H9 (cell line): ENCODE measurements around the gene FRMD4B. TPM values are rescaled to one million over a fixed set of nuclear protein-coding genes. Genes with fewer than 3 reads are reported as not detected.

Experiments
- DNase-seq: peaks from one replicate; pipeline ENCODE4 v3.0.0-alpha.2; 2017
- H2AFZ ChIP-seq: one replicate; pipeline ENCODE4 v1.6.1; 2013; ENCODE audit warnings: mild to moderate bottlenecking, low read length, control low read depth, moderate library complexity
- H2AK5ac ChIP-seq: 2 replicates; pipeline ENCODE4 v1.6.1; 2013; ENCODE audit warnings: low read length, control low read depth, mixed read lengths; ENCODE audit not compliant: insufficient read length
- H2BK120ac ChIP-seq: one replicate; pipeline ENCODE4 v1.6.1; 2013; ENCODE audit warnings: low read depth, mild to moderate bottlenecking, low read length, control low read depth, inconsistent platforms; ENCODE audit not compliant: poor library complexity, severe bottlenecking
- H2BK12ac ChIP-seq: 2 replicates; pipeline ENCODE4 v1.6.1; 2013; ENCODE audit warnings: low read length, control low read depth, mixed read lengths, low read depth; ENCODE audit not compliant: insufficient read length
- H2BK15ac ChIP-seq: 2 replicates; pipeline ENCODE4 v1.6.1; 2013; ENCODE audit warnings: low read depth, low read length, control low read depth
- H2BK20ac ChIP-seq: one replicate; pipeline ENCODE4 v1.6.1; 2013; ENCODE audit warnings: low read depth, mild to moderate bottlenecking, low read length, control low read depth, inconsistent platforms; ENCODE audit not compliant: poor library complexity, severe bottlenecking
- H2BK5ac ChIP-seq: 2 replicates; pipeline ENCODE4 v1.6.1; 2013; ENCODE audit warnings: low read length, control low read depth, mixed read lengths; ENCODE audit not compliant: insufficient read length
- H3K14ac ChIP-seq: 2 replicates; pipeline ENCODE4 v1.6.1; 2013; ENCODE audit warnings: low read length, control low read depth; ENCODE audit not compliant: insufficient read depth
- H3K18ac ChIP-seq: 2 replicates; pipeline ENCODE4 v1.6.1; 2013; ENCODE audit warnings: low read depth, mild to moderate bottlenecking, mixed read lengths, low read length, control low read depth; ENCODE audit not compliant: insufficient read length
- H3K23ac ChIP-seq: 2 replicates; pipeline ENCODE4 v1.6.1; 2013; ENCODE audit warnings: low read length, control low read depth, mixed read lengths, low read depth; ENCODE audit not compliant: insufficient read length
- H3K23me2 ChIP-seq: 2 replicates; pipeline ENCODE4 v1.6.1; 2013; ENCODE audit warnings: low read depth, mild to moderate bottlenecking, mixed read lengths, low read length, control low read depth; ENCODE audit not compliant: insufficient read length, poor library complexity, severe bottlenecking
- H3K27ac ChIP-seq: 2 replicates; pipeline ENCODE4 v1.5.1; 2013; ENCODE audit warnings: low read length, control low read depth, mixed read lengths, low read depth; ENCODE audit not compliant: insufficient read length
- H3K27me3 ChIP-seq: 2 replicates; pipeline ENCODE4 v1.6.1; 2013; ENCODE audit warnings: low read length, control low read depth, inconsistent platforms; ENCODE audit not compliant: insufficient read depth
- H3K4ac ChIP-seq: 2 replicates; pipeline ENCODE4 v1.6.1; 2013; ENCODE audit warnings: low read depth, mild to moderate bottlenecking, control low read depth, inconsistent platforms, low read length, moderate library complexity
- H3K4me1 ChIP-seq: 2 replicates; pipeline ENCODE4 v1.6.1; 2013; ENCODE audit warnings: low read length, control low read depth, inconsistent platforms; ENCODE audit not compliant: insufficient read depth
- H3K4me2 ChIP-seq: 2 replicates; pipeline ENCODE4 v1.6.1; 2013; ENCODE audit warnings: low read length, control low read depth, mixed read lengths; ENCODE audit not compliant: insufficient read length, insufficient read depth
- H3K56ac ChIP-seq: 2 replicates; pipeline ENCODE4 v1.6.1; 2013; ENCODE audit warnings: low read depth, mild to moderate bottlenecking, mixed read lengths, low read length, control low read depth; ENCODE audit not compliant: insufficient read length
- H3K79me1 ChIP-seq: 2 replicates; pipeline ENCODE4 v1.6.1; 2013; ENCODE audit warnings: low read depth, mild to moderate bottlenecking, moderate library complexity, low read length, control low read depth, inconsistent platforms; ENCODE audit not compliant: insufficient read depth, poor library complexity, severe bottlenecking
- H3K79me2 ChIP-seq: 2 replicates; pipeline ENCODE4 v1.6.1; 2013; ENCODE audit warnings: low read length, control low read depth, inconsistent platforms; ENCODE audit not compliant: insufficient read depth
- H3K9ac ChIP-seq: 2 replicates; pipeline ENCODE4 v1.6.1; 2013; ENCODE audit warnings: low read length, control low read depth, mixed read lengths; ENCODE audit not compliant: insufficient read length; ENCODE audit errors: extremely low read depth
- H3K9me3 ChIP-seq: one replicate; pipeline ENCODE4 v1.6.1; 2013; ENCODE audit warnings: low read depth, low read length, inconsistent platforms; ENCODE audit not compliant: control insufficient read depth
- H3T11ph ChIP-seq: one replicate; pipeline ENCODE4 v1.6.1; 2013; ENCODE audit warnings: mild to moderate bottlenecking, low read length, control low read depth, inconsistent platforms
- H4K20me1 ChIP-seq: one replicate; pipeline ENCODE4 v1.6.1; 2013; ENCODE audit not compliant: control insufficient read depth, insufficient read length, insufficient read depth
- H4K5ac ChIP-seq: 2 replicates; pipeline ENCODE4 v1.6.1; 2013; ENCODE audit warnings: low read depth, mild to moderate bottlenecking, mixed read lengths, low read length, control low read depth; ENCODE audit not compliant: insufficient read length
- H4K8ac ChIP-seq: replicated peaks from 2 replicates; pipeline ENCODE4 v1.6.1; 2013; ENCODE audit warnings: low read length, control low read depth, mixed read lengths, low read depth; ENCODE audit not compliant: insufficient read length
- H4K91ac ChIP-seq: 2 replicates; pipeline ENCODE4 v1.6.1; 2013; ENCODE audit warnings: low read depth, mild to moderate bottlenecking, moderate library complexity, mixed read lengths, low read length, control low read depth; ENCODE audit not compliant: insufficient read length
- H3K27ac Mint-ChIP-seq, 3 experiments: 2 replicates in 2 of 3; 3 replicates in 1 of 3; pipeline ENCODE4 v1.8.0; 2020 to 2021; ENCODE audit warnings: mixed read lengths in 3 of 3, mild to moderate bottlenecking in 1 of 3, moderate library complexity in 1 of 3
- H3K27me3 Mint-ChIP-seq: 2 replicates; pipeline ENCODE4 v1.8.0; 2021; ENCODE audit warnings: low read depth, mild to moderate bottlenecking, moderate library complexity, mixed read lengths
- H3K36me3 Mint-ChIP-seq, 3 experiments: 2 replicates in 2 of 3; 3 replicates in 1 of 3; pipeline ENCODE4 v1.8.0; 2020 to 2021; ENCODE audit warnings: low read depth in 3 of 3, mixed read lengths in 3 of 3; ENCODE audit not compliant: insufficient read depth in 1 of 3
- H3K4me1 Mint-ChIP-seq, 2 experiments: 2 replicates each; pipeline ENCODE4 v1.8.0; 2020; ENCODE audit warnings: mixed read lengths in 2 of 2
- H3K4me3 Mint-ChIP-seq, 2 experiments: 2 replicates in 1 of 2; 3 replicates in 1 of 2; pipeline ENCODE4 v1.8.0; 2020 to 2021; ENCODE audit warnings: mild to moderate bottlenecking in 2 of 2, mixed read lengths in 2 of 2, moderate library complexity in 1 of 2
- H3K9me3 Mint-ChIP-seq, 2 experiments: 2 replicates in 1 of 2; 3 replicates in 1 of 2; pipeline ENCODE4 v1.8.0; 2020; ENCODE audit warnings: mild to moderate bottlenecking in 2 of 2, mixed read lengths in 2 of 2, moderate library complexity in 1 of 2
- CTCF ChIP-seq: fragments of 200-600 bp; sonication (generic); conservative IDR thresholded peaks from 3 replicates; pipeline ENCODE4 v1.8.0; 2021; ENCODE audit warnings: antibody characterized with exemption, mild to moderate bottlenecking
- WGBS: extraction: QIAGEN DNeasy Blood & Tissue Kit; methylation state at CpG from one replicate; pipeline ENCODE4 v1.1.7; 2013; ENCODE audit warnings: missing lambda C conversion rate, low lambda C conversion rate, mixed read lengths; ENCODE audit not compliant: insufficient read length; ENCODE audit errors: extremely low coverage; 5-methylcytosine and 5-hydroxymethylcytosine counted together
- total RNA-seq: library from RNA; stranded (reverse); gene quantifications from 2 replicates; pipeline ENCODE4 v1.2.1, GENCODE V29; 2021

FRMD4B gene
- total RNA-seq, 1 experiment from 2014 or later: 3.4 TPM

- H3K4me1 ChIP-seq: no peaks in the 10 kb centered on the region
- H3K27ac Mint-ChIP-seq: no peak overlapping the region
- no peaks in the 10 kb centered on the region for H3K27me3 Mint-ChIP-seq
- H2AK5ac ChIP-seq: no peak overlapping the region
- no peaks in the 10 kb centered on the region for H3K9me3 ChIP-seq
- no peak overlapping the region for H3K14ac ChIP-seq
- WGBS: no CpG with 5 or more reads among the region's 3 CpGs
- no peak overlapping the region for H2BK12ac ChIP-seq
- H3K27me3 ChIP-seq: no peaks in the 10 kb centered on the region
- H3K9ac ChIP-seq: no peak overlapping the region
- no peak overlapping the region for H3K18ac ChIP-seq
- no peak overlapping the region for H3K27ac ChIP-seq
- no peak overlapping the region for H3K4ac ChIP-seq
- H2BK15ac ChIP-seq: no peak overlapping the region
- H4K5ac ChIP-seq: no peak overlapping the region
- no peak overlapping the region for H3T11ph ChIP-seq
- H2AFZ ChIP-seq: no peak overlapping the region
- no peak overlapping the region for H4K8ac ChIP-seq
- no peak overlapping the region for H3K4me3 Mint-ChIP-seq
- no peaks in the 10 kb centered on the region for H3K4me1 Mint-ChIP-seq
- H4K20me1 ChIP-seq: no peaks in the 10 kb centered on the region
- no peak overlapping the region for H2BK5ac ChIP-seq
- no peaks in the 10 kb centered on the region for H3K79me2 ChIP-seq
- H2BK120ac ChIP-seq: no peak overlapping the region
- no peak overlapping the region for H3K56ac ChIP-seq
- DNase-seq: no peak
- H3K23me2 ChIP-seq: no peaks in the 10 kb centered on the region
- no peaks in the 10 kb centered on the region for H3K36me3 Mint-ChIP-seq
- no peak overlapping the region for H3K4me2 ChIP-seq
- H3K79me1 ChIP-seq: no peaks in the 10 kb centered on the region
- H2BK20ac ChIP-seq: no peak overlapping the region
- no peak overlapping the region for H4K91ac ChIP-seq
- no peak for TF ChIP-seq CTCF
- no peak overlapping the region for H3K23ac ChIP-seq
- no peaks in the 10 kb centered on the region for H3K9me3 Mint-ChIP-seq
Observed at GRCh38 chr3:69367586-69367985, 18.3 kb downstream of the FRMD4B start.
